ENCODE results near the gene FEN1. TPM values are rescaled to one million over a fixed set of nuclear protein-coding genes. Genes with fewer than 3 reads are reported as not detected.
A peak's percentile ranks its signal among the peaks of the same experiment; 100 is the strongest.

Gene FEN1
- total and polyA plus RNA-seq, 2 of the 8 experiments (the other 6 are each of a cell fraction or from before 2014, with no cell fraction given), result 52.6 to 86.1 TPM

GRCh38 chr11:61812736-61813411, 20.2 kb downstream of the FEN1 start:
- H3K23ac ChIP-seq (ENCODE audit: insufficient read length), result no peak overlapping the region
- no peak overlapping the region for H2BK12ac ChIP-seq (ENCODE audit: low read depth, low read length)
- H2BK20ac ChIP-seq (ENCODE audit: low read length), result no peak overlapping the region
- no peak overlapping the region for H4K5ac ChIP-seq (ENCODE audit: insufficient read length, low read depth, low read length)
- H3K4me2 ChIP-seq (ENCODE audit: insufficient read depth in 1 of 2, low read depth in 2 of 2, low read length in 2 of 2), result no peak overlapping the region
- peaks cover 0 to 2% of the 10 kb centered on the region in 2 experiments; a peak in 1 of 4 replicates for H3K9me3 ChIP-seq (ENCODE audit: insufficient read depth in 2 of 2, low read depth in 1 of 2, low read length in 1 of 2)
- no peak overlapping the region for H2BK5ac ChIP-seq (ENCODE audit: low read depth, low read length)
- H4K20me1 ChIP-seq (replicated peaks in 1 of 2; ENCODE audit: control insufficient read depth in 1 of 2, insufficient read depth in 2 of 2, low read length in 2 of 2), result peaks cover 0 to 8% of the 10 kb centered on the region in 2 experiments
- no peak overlapping the region for H2BK120ac ChIP-seq (replicated peaks; ENCODE audit: low read depth, low read length)
- H3K36me3 ChIP-seq (ENCODE audit: control insufficient read depth in 2 of 4, insufficient read depth in 4 of 4, low read length in 3 of 4), result peaks cover 33 to 62% (median 50%) of the 10 kb centered on the region in 4 experiments
- 95% methylated on average over 4 of the region's 4 CpGs; no CpG with 5 or more reads in 1 of the 2 experiments for WGBS, 2 experiments (ENCODE audit: extremely low coverage in 1 of 2, insufficient coverage in 1 of 2, insufficient read length in 1 of 2, insufficient replicate concordance in 2 of 2, low coverage in 1 of 2, low lambda C conversion rate in 2 of 2, missing lambda C conversion rate in 1 of 2)
- H3K56ac ChIP-seq (replicated peaks; ENCODE audit: insufficient read length, low read depth, low read length), result no peak overlapping the region
- H3K9ac ChIP-seq (replicated peaks in 1 of 4; ENCODE audit: extremely low read depth in 1 of 4, low read depth in 3 of 4, low read length in 3 of 4), result no peak overlapping the region
- H2AFZ ChIP-seq (ENCODE audit: low read length), result no peak overlapping the region
- 0 out of 2 replicates have a peak overlapping the region, but pooled peaks have one; percentile 22 for H3K27ac ChIP-seq (ENCODE audit: low read depth, low read length)
- H3K18ac ChIP-seq (ENCODE audit: extremely low read depth, low read length), result no peak overlapping the region
- no peak overlapping the region for H4K91ac ChIP-seq (replicated peaks; ENCODE audit: insufficient read length, low read length)
- H3K4me3 ChIP-seq (ENCODE audit: extremely low read depth in 1 of 4, insufficient read depth in 2 of 4, low read depth in 3 of 4, low read length in 4 of 4), result no peak overlapping the region
- no peak overlapping the region for H2AK5ac ChIP-seq (ENCODE audit: low read depth, low read length)
- no peak for DNase-seq (ENCODE audit: low read depth in 1 of 2, low spot score in 2 of 2)
- peaks cover 0 to 28% of the 10 kb centered on the region in 2 experiments; a peak in 2 of 4 replicates for H3K79me2 ChIP-seq (ENCODE audit: control insufficient read depth in 1 of 2, insufficient read depth in 2 of 2, low read length in 2 of 2)
- H4K8ac ChIP-seq (ENCODE audit: extremely low read depth, insufficient read depth, low read length), result no peak overlapping the region
- H3K4ac ChIP-seq (replicated peaks; ENCODE audit: insufficient read length, low read depth, low read length), result no peak overlapping the region
- peaks cover 2 to 9% (median 4%) of the 10 kb centered on the region in 4 experiments; a peak in 5 of 7 replicates for H3K4me1 ChIP-seq (replicated peaks in 1 of 4; ENCODE audit: control insufficient read depth in 3 of 4, insufficient read depth in 4 of 4, low read length in 3 of 4)
- no peak for FAIRE-seq
- H3K23me2 ChIP-seq (ENCODE audit: low read depth, low read length), result peaks cover 7% of the 10 kb centered on the region; the same call in 1 of the 2 replicates
- CTCF ChIA-PET (ENCODE audit: partially characterized antibody), result interaction anchor here (1.1 to 10.2 kb wide), 3 partner anchors 13 to 24 kb away, joined by 4 to 118 read pairs (median 6); partner anchors contain the start of gene FADS2
- no peak overlapping the region for H2BK15ac ChIP-seq (ENCODE audit: low read length)
- no peaks in the 10 kb centered on the region for H3K27me3 ChIP-seq (replicated peaks in 1 of 4; ENCODE audit: control insufficient read depth in 3 of 4, extremely low read depth in 1 of 4, insufficient read depth in 3 of 4, low read length in 3 of 4)
- POLR2A ChIA-PET (ENCODE audit: partially characterized antibody), result interaction anchor here (1.6 to 16.2 kb wide), 5 partner anchors 15 to 49 kb away, joined by 3 to 354 read pairs (median 3); partner anchors contain the start of genes FADS2, FEN1 and TMEM258
- no peak overlapping the region for H3K14ac ChIP-seq (ENCODE audit: insufficient read length)
- H3K79me1 ChIP-seq (ENCODE audit: low read depth, low read length), result peaks cover 6% of the 10 kb centered on the region
- TF ChIP-seq HDAC6 (IDR thresholded peaks at IDR 0.05; ENCODE audit: low read depth, low read length), result no peak
- TF ChIP-seq SP2 (IDR thresholded peaks at IDR 0.05; ENCODE audit: low read length), result no peak
- no peak for TF ChIP-seq TCF12 (IDR thresholded peaks at IDR 0.05; ENCODE audit: low read depth, low read length)
- no peak for TF ChIP-seq RNF2 (IDR thresholded peaks at IDR 0.05; ENCODE audit: borderline replicate concordance, low read depth, low read length, missing control alignments, poor library complexity, severe bottlenecking)
- no peak for TF ChIP-seq BACH1 (IDR thresholded peaks at IDR 0.05; ENCODE audit: low read length)
- no peak for TF ChIP-seq POLR2A (IDR thresholded peaks at IDR 0.05; ENCODE audit: control extremely low read depth in 1 of 2, low read depth in 2 of 2, low read length in 2 of 2)
- TF ChIP-seq SAP30 (IDR thresholded peaks at IDR 0.05; ENCODE audit: insufficient read depth, insufficient replicate concordance, low read length), result no peak
- TF ChIP-seq SP1 (IDR thresholded peaks at IDR 0.05; ENCODE audit: low read depth, low read length), result no peak
- TF ChIP-seq KDM4A (IDR thresholded peaks at IDR 0.05; ENCODE audit: low read depth, low read length, severe bottlenecking), result no peak
- no peak for TF ChIP-seq SRF (IDR thresholded peaks at IDR 0.05; ENCODE audit: low read depth, low read length)
- TF ChIP-seq EGR1 (IDR thresholded peaks at IDR 0.05; ENCODE audit: borderline replicate concordance, low read depth, low read length), result no peak
